Immature natural killer cell (primary cell): ENCODE measurements around the gene PDCD6IP. TPM values are rescaled to one million over a fixed set of nuclear protein-coding genes. Genes with fewer than 3 reads are reported as not detected.
"Not testable (repeated sequence)": the region's sequence is repeated elsewhere in the genome, so short reads cannot be mapped to it uniquely, and the experiment has no call there.

Experiments used
- DNase-seq, 3 donors: peaks; one replicate each; pipeline ENCODE4 v3.0.0; 2022; ENCODE audit warnings: mixed read lengths in 1 of 3
- H3K27ac Mint-ChIP-seq, 6 donors: one replicate each; pipeline ENCODE4 v1.8.0; 2020; ENCODE audit warnings: mixed read lengths in 6 of 6, mild to moderate bottlenecking in 5 of 6, inconsistent platforms in 4 of 6, moderate library complexity in 3 of 6
- H3K27me3 Mint-ChIP-seq, 3 donors: one replicate each; pipeline ENCODE4 v1.8.0; 2020 to 2021; ENCODE audit warnings: low read depth in 3 of 3, mild to moderate bottlenecking in 3 of 3, mixed read lengths in 3 of 3, moderate library complexity in 3 of 3, inconsistent platforms in 1 of 3
- H3K36me3 Mint-ChIP-seq, 3 donors: one replicate each; pipeline ENCODE4 v1.8.0; 2020; ENCODE audit warnings: mixed read lengths in 3 of 3, inconsistent platforms in 2 of 3, mild to moderate bottlenecking in 2 of 3
- H3K4me1 Mint-ChIP-seq, 2 donors: one replicate each; pipeline ENCODE4 v1.8.0; 2020; ENCODE audit warnings: inconsistent platforms in 2 of 2, mild to moderate bottlenecking in 2 of 2, mixed read lengths in 2 of 2, moderate library complexity in 1 of 2
- H3K4me3 Mint-ChIP-seq, 5 donors: one replicate each; pipeline ENCODE4 v1.8.0; 2020; ENCODE audit warnings: mild to moderate bottlenecking in 5 of 5, mixed read lengths in 5 of 5, inconsistent platforms in 3 of 5, moderate library complexity in 3 of 5
- H3K9me3 Mint-ChIP-seq, 6 donors: one replicate each; pipeline ENCODE4 v1.8.0; 2020; ENCODE audit warnings: mild to moderate bottlenecking in 6 of 6, mixed read lengths in 6 of 6, inconsistent platforms in 4 of 6, moderate library complexity in 3 of 6
- polyA plus RNA-seq, 3 donors: library from polyadenylated mRNA; unstranded; fragments of 300-500 nt; fragmentation: Illumina TruSeq; gene quantifications; one replicate each; pipeline ENCODE4 v1.2.3, GENCODE V29; 2021

Gene PDCD6IP
- polyA plus RNA-seq, 3 donors from 2014 or later: 52.8 to 99.8 (median 67.0) TPM

- Mint-ChIP-seq H3K4me3 (no peak overlapping the region), H3K36me3 (peaks cover 0 to 3% (median 0%) of the 10 kb centered on the region in 3 donors), H3K27me3 (peaks cover 0 to 2% (median 0%) of the 10 kb centered on the region in 3 donors), H3K9me3 (no peaks in the 10 kb centered on the region), H3K27ac (peak overlapping the region in 3 of 6 donors; percentile 5 to 29 (median 23)), H3K4me1 (peaks cover 78 to 89% of the 10 kb centered on the region in 2 donors)
- no peak for DNase-seq
Observed at GRCh38 chr3:33803894-33804526, 5.6 kb downstream of the PDCD6IP start.

DNA sequence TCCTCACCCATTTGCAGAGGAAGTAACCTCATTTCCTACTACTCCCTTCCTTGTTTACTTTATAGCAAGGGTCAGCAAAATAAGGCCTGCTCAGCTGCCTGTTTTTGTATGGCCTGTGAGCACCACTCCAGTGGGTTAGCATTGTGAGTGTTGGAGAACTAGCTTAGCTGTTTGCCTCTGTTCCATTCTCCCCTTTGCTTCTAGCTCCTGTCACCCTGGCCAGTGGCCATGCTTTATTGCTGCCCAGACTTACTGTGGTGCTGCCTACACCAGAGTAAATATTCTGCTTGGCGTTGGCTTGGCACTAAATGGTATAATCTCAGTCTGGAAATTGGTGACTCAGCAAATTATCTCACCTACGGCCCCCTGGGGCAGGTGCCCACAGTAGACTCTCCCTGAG lies 8.8 kb downstream of the PDCD6IP start:
- Mint-ChIP-seq H3K4me3 (peak overlapping the region in 2 of 5 donors; percentile 12 to 19), H3K4me1 (peaks cover 74 to 89% of the 10 kb centered on the region in 2 donors), H3K27ac (peak overlapping the region in 3 of 6 donors; percentile 33 to 77 (median 71)), H3K9me3 (no peaks in the 10 kb centered on the region), H3K27me3 (no peaks in the 10 kb centered on the region), H3K36me3 (peaks cover 0 to 3% (median 0%) of the 10 kb centered on the region in 3 donors)
- DNase-seq: no peak

GRCh38 chr3:33808559-33808958 lies 10.1 kb downstream of the PDCD6IP start:
- peaks cover 0 to 5% (median 3%) of the 10 kb centered on the region in 3 donors for H3K36me3 Mint-ChIP-seq
- no peaks in the 10 kb centered on the region for H3K27me3 Mint-ChIP-seq
- peaks cover 67 to 91% of the 10 kb centered on the region in 2 donors for H3K4me1 Mint-ChIP-seq
- H3K9me3 Mint-ChIP-seq: no peaks in the 10 kb centered on the region
- no peak overlapping the region for H3K4me3 Mint-ChIP-seq
- DNase-seq: no peak
- peak overlapping the region in 2 of 6 donors; percentile 6 to 16 for H3K27ac Mint-ChIP-seq

- Mint-ChIP-seq H3K4me3 (no peak overlapping the region), H3K27me3 (no peaks in the 10 kb centered on the region), H3K36me3 (peaks cover 3 to 8% (median 3%) of the 10 kb centered on the region in 3 donors), H3K27ac (peak overlapping the region in 2 of 6 donors; percentile 35 to 46), H3K4me1 (peaks cover 53 to 87% of the 10 kb centered on the region in 2 donors), H3K9me3 (no peaks in the 10 kb centered on the region)
- no peak for DNase-seq
Observed at GRCh38 chr3:33810545-33810944, 12.1 kb downstream of the PDCD6IP start.

DNA sequence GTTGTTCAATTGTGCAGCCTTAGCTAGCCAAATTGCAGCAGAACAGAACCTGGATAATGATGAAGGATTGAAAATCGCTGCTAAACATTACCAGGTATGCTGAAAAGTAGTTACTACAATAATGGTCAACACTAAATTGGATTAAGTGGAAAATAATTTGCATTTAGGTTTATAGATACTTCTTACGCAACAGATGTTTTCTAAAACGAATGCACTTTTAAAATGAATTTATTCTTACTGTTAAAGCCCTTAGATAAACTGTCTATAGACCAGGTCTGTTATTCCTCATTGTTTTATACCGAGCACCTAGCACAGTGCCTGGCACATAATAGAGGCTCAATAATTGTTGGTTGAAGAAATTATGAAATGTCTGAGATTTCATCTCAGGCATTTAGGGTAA lies 23.6 kb downstream of the PDCD6IP start:
- Mint-ChIP-seq H3K27ac (no peak overlapping the region), H3K9me3 (no peaks in the 10 kb centered on the region), H3K4me3 (no peak overlapping the region), H3K36me3 (peaks cover 3 to 29% (median 15%) of the 10 kb centered on the region in 3 donors), H3K4me1 (peaks cover 6 to 25% of the 10 kb centered on the region in 2 donors), H3K27me3 (peaks cover 0 to 2% (median 0%) of the 10 kb centered on the region in 3 donors)
- DNase-seq: no peak

GRCh38 chr3:33823821-33824220 lies 25.4 kb downstream of the PDCD6IP start:
- DNase-seq: no peak
- no peaks in the 10 kb centered on the region for H3K27me3 Mint-ChIP-seq
- H3K4me1 Mint-ChIP-seq: peaks cover 5 to 19% of the 10 kb centered on the region in 2 donors
- H3K27ac Mint-ChIP-seq: peak overlapping the region in 1 of 6 donors; percentile 17
- H3K36me3 Mint-ChIP-seq: peaks cover 18 to 37% (median 25%) of the 10 kb centered on the region in 3 donors
- H3K9me3 Mint-ChIP-seq: no peaks in the 10 kb centered on the region
- H3K4me3 Mint-ChIP-seq: no peak overlapping the region

DNA sequence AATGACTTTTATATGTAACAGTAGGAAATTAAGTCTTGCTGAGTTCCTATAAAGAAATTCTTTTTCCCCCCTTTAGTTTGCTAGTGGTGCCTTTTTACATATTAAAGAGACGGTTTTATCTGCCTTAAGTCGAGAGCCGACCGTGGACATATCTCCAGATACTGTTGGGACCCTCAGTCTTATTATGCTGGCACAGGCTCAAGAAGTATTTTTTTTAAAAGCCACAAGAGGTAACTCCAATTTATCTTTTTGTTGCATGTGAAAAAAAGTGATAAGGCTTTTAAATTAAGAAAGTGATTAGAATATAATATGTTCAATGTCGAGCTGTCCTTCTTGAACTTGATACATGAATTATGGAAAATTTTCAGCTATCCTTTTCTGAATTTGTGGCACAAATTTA lies 26.7 kb downstream of the PDCD6IP start:
- peaks cover 4 to 8% of the 10 kb centered on the region in 2 donors for H3K4me1 Mint-ChIP-seq
- no peaks in the 10 kb centered on the region for H3K9me3 Mint-ChIP-seq
- H3K27me3 Mint-ChIP-seq: no peaks in the 10 kb centered on the region
- H3K36me3 Mint-ChIP-seq: peaks cover 19 to 34% (median 24%) of the 10 kb centered on the region in 3 donors
- no peak overlapping the region for H3K4me3 Mint-ChIP-seq
- no peak for DNase-seq
- no peak overlapping the region for H3K27ac Mint-ChIP-seq

GRCh38 chr3:33826206-33826605 lies 27.8 kb downstream of the PDCD6IP start:
- DNase-seq: no peak
- Mint-ChIP-seq H3K27me3 (no peaks in the 10 kb centered on the region), H3K27ac (peak overlapping the region in 2 of 6 donors; percentile 61 to 75), H3K4me1 (peaks cover 4 to 6% of the 10 kb centered on the region in 2 donors), H3K9me3 (no peaks in the 10 kb centered on the region), H3K4me3 (no peak overlapping the region), H3K36me3 (peaks cover 25 to 36% (median 26%) of the 10 kb centered on the region in 3 donors)

DNA sequence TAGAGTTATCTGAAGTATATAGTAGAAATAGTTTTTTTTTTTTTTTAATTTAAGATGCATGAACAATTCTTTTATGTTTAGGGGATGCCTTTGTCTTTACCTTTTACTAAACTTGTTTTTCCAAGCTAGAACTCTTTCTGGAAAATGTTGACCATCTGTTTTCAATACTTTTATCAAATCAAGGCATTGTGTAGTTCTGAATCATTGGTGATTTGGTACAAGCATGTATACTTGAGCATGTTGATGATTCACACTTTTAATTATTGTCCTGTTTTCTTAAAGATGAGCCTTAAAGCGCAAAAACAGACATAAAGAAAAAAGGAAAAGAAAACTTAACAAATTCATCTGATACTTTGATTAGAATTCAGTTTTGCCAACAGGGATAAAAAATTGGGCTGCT lies 28.3 kb downstream of the PDCD6IP start:
- H3K27me3 Mint-ChIP-seq: no peaks in the 10 kb centered on the region
- peaks cover 0 to under 1% of the 10 kb centered on the region in 2 donors for H3K4me1 Mint-ChIP-seq
- no peak for DNase-seq
- no peaks in the 10 kb centered on the region for H3K9me3 Mint-ChIP-seq
- peak overlapping the region in 1 of 6 donors; percentile 15 for H3K27ac Mint-ChIP-seq
- no peak overlapping the region for H3K4me3 Mint-ChIP-seq
- peaks cover 20 to 31% (median 31%) of the 10 kb centered on the region in 3 donors for H3K36me3 Mint-ChIP-seq

DNA sequence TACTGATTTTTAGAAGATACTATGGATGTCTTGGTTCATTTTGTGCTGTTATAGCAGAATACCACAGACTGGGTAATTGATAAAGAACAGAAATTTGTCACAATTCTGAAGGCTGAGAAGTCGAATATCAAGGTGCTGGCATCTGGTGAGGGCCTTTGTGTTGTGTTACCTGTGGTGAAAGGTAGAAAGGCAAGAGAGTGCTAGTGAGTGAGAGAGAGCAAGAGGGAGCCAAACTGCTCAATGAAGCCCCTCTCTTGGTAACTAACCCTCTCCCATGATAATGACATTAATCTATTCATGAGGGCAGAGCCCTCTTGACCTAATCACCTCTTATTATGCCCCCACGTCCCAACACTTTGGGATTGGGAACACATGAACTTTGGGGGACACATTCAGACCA lies 31.3 kb downstream of the PDCD6IP start:
- Mint-ChIP-seq H3K4me1 (peaks cover 15 to 24% of the 10 kb centered on the region in 2 donors), H3K36me3 (peaks cover 20 to 31% (median 24%) of the 10 kb centered on the region in 3 donors), H3K27me3 (no peaks in the 10 kb centered on the region), H3K9me3 (no peaks in the 10 kb centered on the region), H3K4me3 (no peak overlapping the region), H3K27ac (peak overlapping the region in 1 of 6 donors; percentile 45)
- DNase-seq: no peak

GRCh38 chr3:33831053-33831452 lies 32.6 kb downstream of the PDCD6IP start:
- H3K4me1 Mint-ChIP-seq: peaks cover 18 to 36% of the 10 kb centered on the region in 2 donors
- no peaks in the 10 kb centered on the region for H3K9me3 Mint-ChIP-seq
- DNase-seq: no peak
- peaks cover 20 to 35% (median 27%) of the 10 kb centered on the region in 3 donors for H3K36me3 Mint-ChIP-seq
- peak overlapping the region in 1 of 6 donors; percentile 1 for H3K27ac Mint-ChIP-seq
- H3K4me3 Mint-ChIP-seq: no peak overlapping the region
- H3K27me3 Mint-ChIP-seq: no peaks in the 10 kb centered on the region

- no peaks in the 10 kb centered on the region for H3K9me3 Mint-ChIP-seq
- H3K27me3 Mint-ChIP-seq: no peaks in the 10 kb centered on the region
- peak overlapping the region; percentile 8 to 76 (median 64) for H3K27ac Mint-ChIP-seq
- H3K4me3 Mint-ChIP-seq: no peak overlapping the region
- H3K4me1 Mint-ChIP-seq: peaks cover 18 to 39% of the 10 kb centered on the region in 2 donors
- H3K36me3 Mint-ChIP-seq: peaks cover 14 to 25% (median 23%) of the 10 kb centered on the region in 3 donors
- DNase-seq: no peak
Observed at GRCh38 chr3:33833408-33834095, 35.1 kb downstream of the PDCD6IP start.

DNA sequence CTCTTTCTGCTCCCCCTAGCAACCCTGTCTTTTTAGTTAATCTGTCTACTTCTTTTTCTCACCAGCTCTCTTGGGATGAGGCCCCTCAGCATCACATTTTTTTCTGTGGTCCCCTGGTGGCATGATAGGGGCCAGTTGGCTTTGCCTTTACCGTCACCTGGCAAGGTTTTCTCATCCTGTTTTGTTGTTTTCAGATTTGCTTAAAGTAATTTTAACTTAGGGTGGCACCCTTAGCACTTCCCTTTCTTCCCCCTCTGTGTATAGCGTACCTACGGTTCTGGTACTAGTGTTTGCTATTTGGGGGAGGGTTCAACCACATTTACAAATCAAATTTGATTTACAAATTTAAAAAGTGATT lies 35.6 kb downstream of the PDCD6IP start:
- Mint-ChIP-seq H3K9me3 (no peaks in the 10 kb centered on the region), H3K36me3 (peaks cover 12 to 24% (median 23%) of the 10 kb centered on the region in 3 donors), H3K27ac (peak overlapping the region; percentile 8 to 73 (median 64)), H3K27me3 (no peaks in the 10 kb centered on the region), H3K4me1 (peaks cover 18 to 39% of the 10 kb centered on the region in 2 donors), H3K4me3 (no peak overlapping the region)
- no peak for DNase-seq

- not testable (repeated sequence) for H3K27me3 Mint-ChIP-seq, DNase-seq, H3K27ac Mint-ChIP-seq, H3K9me3 Mint-ChIP-seq, H3K4me3 Mint-ChIP-seq
- peaks cover 14 to 22% (median 21%) of the 10 kb centered on the region in 3 donors for H3K36me3 Mint-ChIP-seq
- peaks cover 18 to 39% of the 10 kb centered on the region in 2 donors for H3K4me1 Mint-ChIP-seq
Observed at GRCh38 chr3:33837182-33837581, 38.8 kb downstream of the PDCD6IP start.
